ENCODE results near the gene DMKN. TPM values are rescaled to one million over a fixed set of nuclear protein-coding genes. Genes with fewer than 3 reads are reported as not detected.

The DMKN gene
- total RNA-seq, 8 experiments from 2014 or later = 0.14 to 49.2 (median 3.1) TPM; not detected in 1

DNA sequence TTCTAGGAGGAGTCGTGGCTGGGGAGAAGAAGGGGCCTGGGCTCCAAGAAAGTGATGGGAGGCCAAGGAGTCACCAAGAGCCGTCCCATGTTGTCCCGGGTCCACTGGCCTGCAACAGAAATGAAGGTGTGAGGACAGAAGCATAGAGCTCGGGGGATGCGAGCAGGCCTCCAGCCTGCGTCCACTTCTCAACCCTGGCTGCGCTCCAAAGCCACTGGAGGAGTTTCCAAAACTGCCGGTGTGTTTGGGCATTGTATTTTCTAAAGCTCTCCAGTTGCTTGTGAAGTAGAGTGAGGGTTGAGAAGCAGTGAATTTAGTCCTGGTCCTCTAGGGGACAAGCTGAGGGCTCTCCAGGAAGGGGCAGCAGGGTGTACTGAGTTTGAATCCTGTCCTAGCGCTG, 52.4 kb downstream of the DMKN start:
- 50 to 100% (median 88%) methylated on average over 1 to 8 of the region's 9 CpGs for WGBS, 10 experiments
- peaks cover 0 to 3% of the 10 kb centered on the region in 2 donors for H3K4me1 ChIP-seq (replicated peaks in 1 of 2)
- in situ Hi-C loops (cut with MboI; ENCODE audit: low pct_unique_long_range_greater_than_20kb in 2 of 9, low sequenced_read_pairs in 9 of 9, unreplicated experiment in 9 of 9) = loop anchor here in 1 of 9 experiments (25.0 kb wide), 1 partner anchor 99 kb away; the partner anchor contains the start of genes FFAR3 and GPR42
- no peak for ATAC-seq (replicated peaks in 6 of 8)
- no peak overlapping the region for H3K4me3 ChIP-seq
- no peak overlapping the region for H3K27ac ChIP-seq

DNA sequence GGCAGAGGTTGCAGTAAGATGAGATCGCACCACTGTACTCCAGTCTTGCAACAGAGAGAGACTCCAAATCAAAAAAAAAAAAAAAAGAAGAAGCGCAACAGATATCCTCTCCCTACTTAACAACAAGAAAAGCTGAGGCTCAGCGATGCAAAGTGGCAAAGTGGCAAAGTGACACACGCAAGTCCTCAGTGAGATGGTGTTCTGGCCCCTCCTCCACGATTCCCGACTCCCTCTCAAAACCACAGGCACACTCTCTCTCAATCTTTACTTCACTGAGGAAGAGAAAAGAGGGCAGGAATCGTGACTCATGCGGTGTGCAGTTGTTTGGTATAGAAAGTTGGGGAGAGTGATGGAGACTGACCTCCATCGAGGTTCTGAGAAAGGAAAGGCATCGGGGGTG, 52.8 kb downstream of the DMKN start:
- Histone ChIP-seq H3K27ac (no peak overlapping the region), H3K4me1 (replicated peaks in 1 of 2) (peaks cover 0 to 3% of the 10 kb centered on the region in 2 donors), H3K4me3 (no peak overlapping the region)
- 55 to 100% (median 91%) methylated on average over 1 to 8 of the region's 10 CpGs; no CpG with 5 or more reads in 2 of the 10 experiments for WGBS, 10 experiments
- in situ Hi-C loops (cut with MboI; ENCODE audit: low pct_unique_long_range_greater_than_20kb in 2 of 9, low sequenced_read_pairs in 9 of 9, unreplicated experiment in 9 of 9) = loop anchor here in 1 of 9 experiments (25.0 kb wide), 1 partner anchor 98 kb away; the partner anchor contains the start of genes FFAR3 and GPR42
- no peak for ATAC-seq (replicated peaks in 6 of 8)

DNA sequence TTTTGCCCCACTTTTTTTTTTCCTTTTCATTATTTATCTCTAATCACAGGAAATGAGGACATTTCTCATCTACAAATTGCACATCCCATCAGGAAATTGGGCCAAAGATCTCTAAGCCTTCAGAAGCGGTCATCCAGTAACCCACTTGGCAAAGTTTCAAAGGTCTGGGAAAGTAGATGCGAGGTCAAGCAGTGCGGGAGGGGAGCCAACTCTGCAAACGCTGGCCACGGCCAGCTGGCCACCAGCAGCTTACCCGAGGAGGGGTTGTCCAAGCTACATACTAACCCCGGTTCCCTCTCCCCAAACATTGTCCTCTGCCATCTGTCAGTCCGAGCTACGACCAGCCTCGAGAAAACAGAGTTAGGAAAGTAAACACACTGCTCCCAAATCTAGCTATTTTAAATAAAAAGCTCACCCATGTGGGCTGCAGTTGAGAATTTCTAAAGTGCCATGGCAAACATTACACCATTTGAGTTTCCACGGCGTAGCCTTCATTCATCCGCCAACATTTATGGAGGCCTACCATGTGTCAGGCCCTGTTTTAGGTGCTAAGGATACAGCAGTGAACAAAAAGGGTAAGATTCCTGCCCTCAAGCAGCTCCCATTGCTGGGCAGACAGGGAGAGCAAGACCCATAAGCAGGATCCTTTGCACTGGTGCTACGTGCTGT, 53.9 kb downstream of the DMKN start:
- ATAC-seq (replicated peaks in 6 of 8) = no peak
- H3K27ac ChIP-seq = no peak overlapping the region
- no peak overlapping the region for H3K4me3 ChIP-seq
- WGBS, 10 experiments = 37 to 92% (median 67%) methylated on average over 2 to 10 of the region's 14 CpGs; no CpG with 5 or more reads in 1 of the 10 experiments
- in situ Hi-C loops (cut with MboI; ENCODE audit: low pct_unique_long_range_greater_than_20kb in 2 of 9, low sequenced_read_pairs in 9 of 9, unreplicated experiment in 9 of 9) = loop anchor here in 1 of 9 experiments (25.0 kb wide), 1 partner anchor 97 kb away; the partner anchor contains the start of genes FFAR3 and GPR42
- H3K4me1 ChIP-seq (replicated peaks in 1 of 2) = peaks cover 0 to 3% of the 10 kb centered on the region in 2 donors

DNA sequence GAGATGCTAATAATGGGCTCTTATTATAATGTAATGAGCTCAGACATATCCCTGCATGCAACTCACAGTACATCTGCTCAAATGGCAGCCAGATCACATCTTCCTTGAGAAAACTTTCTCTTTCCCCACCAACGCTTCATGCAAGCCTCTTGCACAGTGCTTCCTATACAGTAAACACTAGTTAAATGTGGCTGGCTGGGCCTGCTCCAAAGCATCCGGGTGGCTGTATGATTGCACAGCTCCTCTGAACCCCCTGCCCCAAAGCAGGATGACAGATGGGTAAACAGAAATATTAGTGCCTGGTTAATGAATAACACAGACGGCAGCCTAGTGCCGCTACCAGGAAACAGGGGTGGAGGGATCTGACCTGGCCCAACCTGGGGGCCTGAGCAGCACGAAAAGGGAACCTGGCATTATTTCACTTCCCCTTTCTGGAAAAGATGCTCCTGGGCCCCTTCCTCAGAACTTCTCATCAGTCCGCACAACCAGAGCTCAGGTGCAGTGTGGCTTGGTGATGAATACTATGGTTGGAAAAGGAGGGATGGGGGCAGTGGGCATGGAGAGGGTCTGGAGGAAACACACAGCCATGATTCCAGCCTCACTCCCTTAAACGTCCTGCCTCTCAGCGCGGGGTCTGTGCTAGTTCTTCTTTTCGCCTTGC, 54.6 kb downstream of the DMKN start:
- Histone ChIP-seq H3K4me1 (replicated peaks in 1 of 2) (peaks cover 0 to 3% of the 10 kb centered on the region in 2 donors), H3K27ac (no peak overlapping the region), H3K4me3 (no peak overlapping the region)
- 0 to 73% (median 59%) methylated on average over 1 to 8 of the region's 10 CpGs; no CpG with 5 or more reads in 2 of the 10 experiments for WGBS, 10 experiments
- peak in 2 of 8 experiments; percentile 38 to 46 for ATAC-seq (replicated peaks in 6 of 8)
- in situ Hi-C loops (cut with MboI; ENCODE audit: low pct_unique_long_range_greater_than_20kb in 2 of 9, low sequenced_read_pairs in 9 of 9, unreplicated experiment in 9 of 9) = loop anchor here in 1 of 9 experiments (25.0 kb wide), 1 partner anchor 97 kb away; the partner anchor contains the start of genes FFAR3 and GPR42

DNA sequence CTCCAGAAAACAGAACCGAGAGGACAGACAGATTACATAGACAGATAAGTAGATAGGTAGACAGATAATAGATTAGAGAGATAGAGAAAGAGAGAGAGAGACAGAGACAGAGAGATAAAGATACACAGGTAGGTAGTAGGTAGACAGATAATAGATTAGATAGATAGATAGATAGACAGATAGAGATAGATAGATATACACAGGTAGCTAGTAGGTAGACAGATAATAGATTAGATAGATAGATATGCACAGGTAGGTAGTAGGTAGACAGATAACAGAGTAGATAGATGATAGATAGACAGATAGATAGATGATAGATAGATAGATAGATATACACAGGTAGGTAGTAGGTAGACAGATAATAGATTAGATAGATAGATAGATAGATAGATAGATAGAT, 55.3 kb downstream of the DMKN start:
- H3K4me1 ChIP-seq (replicated peaks in 1 of 2) = peaks cover 0 to 3% of the 10 kb centered on the region in 2 donors
- WGBS, 10 experiments = 0 to 100% (median 67%) methylated on average over 1 of the region's 1 CpG; no CpG with 5 or more reads in 1 of the 10 experiments
- no peak for ATAC-seq (replicated peaks in 6 of 8)
- no peak overlapping the region for H3K27ac ChIP-seq
- H3K4me3 ChIP-seq = no peak overlapping the region
- in situ Hi-C loops (cut with MboI; ENCODE audit: low pct_unique_long_range_greater_than_20kb in 2 of 9, low sequenced_read_pairs in 9 of 9, unreplicated experiment in 9 of 9) = loop anchor here in 1 of 9 experiments (25.0 kb wide), 1 partner anchor 96 kb away; the partner anchor contains the start of genes FFAR3 and GPR42

DNA sequence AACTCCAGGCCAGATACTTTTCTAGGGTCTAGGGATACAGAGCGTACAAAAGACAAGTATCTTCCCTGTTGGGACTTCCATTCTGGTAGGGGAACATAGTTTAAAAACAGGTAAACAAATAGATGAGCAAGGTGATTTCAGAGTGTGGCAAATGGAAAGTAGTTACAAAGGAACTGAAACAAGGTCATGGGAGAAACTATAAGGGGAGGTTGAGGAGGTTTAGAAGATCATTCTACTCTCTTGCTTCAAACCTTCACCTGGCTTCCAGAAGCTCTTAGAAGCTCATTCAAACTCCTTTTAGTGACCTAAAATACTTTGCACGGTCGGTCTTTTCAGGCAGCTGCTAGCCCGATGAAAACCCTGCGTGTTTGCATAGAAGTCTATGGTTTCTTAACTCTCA, 56.3 kb downstream of the DMKN start:
- H3K4me3 ChIP-seq = no peak overlapping the region
- H3K4me1 ChIP-seq (replicated peaks in 1 of 2) = peaks cover 0 to 3% of the 10 kb centered on the region in 2 donors
- 0 to 98% (median 72%) methylated on average over 1 to 5 of the region's 5 CpGs for WGBS, 10 experiments
- no peak for ATAC-seq (replicated peaks in 6 of 8)
- in situ Hi-C loops (cut with MboI; ENCODE audit: low pct_unique_long_range_greater_than_20kb in 2 of 9, low sequenced_read_pairs in 9 of 9, unreplicated experiment in 9 of 9) = loop anchor here in 1 of 9 experiments (25.0 kb wide), 1 partner anchor 95 kb away; the partner anchor contains the start of genes FFAR3 and GPR42
- no peak overlapping the region for H3K27ac ChIP-seq

DNA sequence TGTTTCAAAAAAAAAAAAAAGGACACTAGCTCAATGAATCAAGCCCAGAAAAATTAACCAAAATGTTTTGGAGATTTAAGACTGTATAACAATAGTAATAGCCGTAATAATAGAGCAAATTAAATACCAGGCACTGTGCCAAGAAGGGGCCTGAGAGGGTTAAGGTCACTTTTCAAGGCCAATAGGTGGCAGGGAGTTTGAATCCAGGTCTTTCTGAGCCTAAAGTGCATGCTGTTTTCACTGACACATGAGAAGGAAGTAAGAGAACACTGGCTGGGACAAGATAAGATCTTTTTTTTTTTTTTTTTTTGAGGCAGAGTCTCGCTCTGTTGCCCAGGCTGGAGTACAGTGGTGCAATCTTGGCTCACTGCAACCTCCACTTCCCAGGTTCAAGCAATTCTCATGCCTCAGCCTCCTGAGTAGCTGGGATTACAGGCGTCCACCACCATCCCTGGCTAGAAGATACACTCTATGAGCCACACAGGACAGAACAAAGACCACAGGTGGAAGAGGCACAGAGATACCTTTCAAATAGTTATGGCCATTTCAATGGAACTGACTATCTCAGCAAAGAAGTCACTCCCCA, 57.7 kb downstream of the DMKN start:
- peaks cover 0 to 3% of the 10 kb centered on the region in 2 donors for H3K4me1 ChIP-seq (replicated peaks in 1 of 2)
- no peak overlapping the region for H3K4me3 ChIP-seq
- H3K27ac ChIP-seq = no peak overlapping the region
- in situ Hi-C loops (cut with MboI; ENCODE audit: low pct_unique_long_range_greater_than_20kb in 2 of 9, low sequenced_read_pairs in 9 of 9, unreplicated experiment in 9 of 9) = loop anchor here in 1 of 9 experiments (25.0 kb wide), 1 partner anchor 93 kb away; the partner anchor contains the start of genes FFAR3 and GPR42
- no peak for ATAC-seq (replicated peaks in 6 of 8)
- 40 to 100% (median 68%) methylated on average over 1 to 3 of the region's 3 CpGs; no CpG with 5 or more reads in 3 of the 10 experiments for WGBS, 10 experiments

DNA sequence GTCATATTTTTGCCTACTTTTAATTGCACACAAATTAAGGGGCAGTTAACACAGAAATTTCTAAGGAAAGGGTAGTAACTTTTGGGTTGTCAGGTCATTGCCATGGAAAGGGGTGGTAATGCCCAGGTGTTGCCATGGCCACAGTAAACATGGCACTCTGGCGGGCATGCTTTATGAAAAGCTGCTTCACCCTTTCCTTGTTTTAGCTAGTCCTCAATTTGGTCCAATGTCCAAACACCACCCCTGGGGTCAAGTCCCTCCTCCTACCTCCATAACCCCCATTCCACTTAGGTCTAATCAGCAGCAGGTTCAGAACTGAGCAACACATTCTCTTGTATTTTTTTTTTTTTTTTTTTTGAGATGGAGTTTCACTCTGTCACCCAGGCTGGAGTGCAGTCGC, 58.8 kb downstream of the DMKN start:
- no peak overlapping the region for H3K4me3 ChIP-seq
- WGBS, 10 experiments = 55 to 100% (median 100%) methylated on average over 1 to 2 of the region's 2 CpGs; no CpG with 5 or more reads in 5 of the 10 experiments
- H3K4me1 ChIP-seq (replicated peaks in 1 of 2) = peaks cover 0 to 3% of the 10 kb centered on the region in 2 donors
- H3K27ac ChIP-seq = no peak overlapping the region
- in situ Hi-C loops (cut with MboI; ENCODE audit: low pct_unique_long_range_greater_than_20kb in 2 of 9, low sequenced_read_pairs in 9 of 9, unreplicated experiment in 9 of 9) = loop anchor here in 1 of 9 experiments (25.0 kb wide), 1 partner anchor 92 kb away; the partner anchor contains the start of genes FFAR3 and GPR42
- no peak for ATAC-seq (replicated peaks in 6 of 8)

DNA sequence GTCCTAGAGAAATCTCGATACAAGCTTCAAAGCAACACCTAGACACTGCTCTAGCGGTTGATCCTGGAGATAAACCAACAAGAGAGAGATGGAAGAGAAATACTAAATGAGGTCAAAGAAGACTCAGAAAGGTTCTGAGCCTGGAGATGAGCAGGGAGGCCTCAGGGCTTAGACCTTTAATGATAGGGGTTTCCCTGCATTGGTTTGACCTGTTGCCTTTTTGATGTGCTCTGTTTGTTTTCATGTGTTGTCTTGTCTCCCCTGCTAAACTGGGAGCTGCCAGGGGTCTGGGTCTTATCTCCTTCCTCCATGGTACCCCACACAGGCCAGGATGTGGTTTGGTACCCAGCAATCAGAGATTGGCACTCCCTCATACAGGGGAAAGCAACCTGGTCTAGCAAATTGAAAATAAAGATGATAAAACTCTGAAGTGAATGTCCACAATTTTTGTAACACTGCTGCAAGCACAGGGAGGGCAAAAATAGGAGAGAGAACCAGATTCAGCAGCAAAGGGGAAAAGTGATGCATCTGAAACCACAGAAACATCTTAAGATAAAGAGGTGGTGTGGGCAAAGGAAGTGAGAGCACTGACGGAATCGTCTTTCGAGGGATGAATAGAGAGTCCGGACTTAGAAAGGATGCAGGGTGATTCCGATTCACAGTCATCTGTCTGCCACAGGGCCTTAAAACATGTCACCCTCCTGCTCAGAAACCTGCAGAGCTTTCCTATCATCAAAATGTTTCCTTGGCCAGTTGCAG, 61.9 kb downstream of the DMKN start:
- Histone ChIP-seq H3K27ac (no peak overlapping the region), H3K4me3 (no peak overlapping the region), H3K4me1 (replicated peaks in 1 of 2) (peaks cover 0 to 3% of the 10 kb centered on the region in 2 donors)
- ATAC-seq (replicated peaks in 6 of 8) = no peak
- 14 to 100% (median 78%) methylated on average over 1 to 7 of the region's 7 CpGs for WGBS, 10 experiments
- in situ Hi-C loops (cut with MboI; ENCODE audit: low pct_unique_long_range_greater_than_20kb in 2 of 9, low sequenced_read_pairs in 9 of 9, unreplicated experiment in 9 of 9) = loop anchor here in 1 of 9 experiments (25.0 kb wide), 1 partner anchor 89 kb away; the partner anchor contains the start of genes FFAR3 and GPR42

DNA sequence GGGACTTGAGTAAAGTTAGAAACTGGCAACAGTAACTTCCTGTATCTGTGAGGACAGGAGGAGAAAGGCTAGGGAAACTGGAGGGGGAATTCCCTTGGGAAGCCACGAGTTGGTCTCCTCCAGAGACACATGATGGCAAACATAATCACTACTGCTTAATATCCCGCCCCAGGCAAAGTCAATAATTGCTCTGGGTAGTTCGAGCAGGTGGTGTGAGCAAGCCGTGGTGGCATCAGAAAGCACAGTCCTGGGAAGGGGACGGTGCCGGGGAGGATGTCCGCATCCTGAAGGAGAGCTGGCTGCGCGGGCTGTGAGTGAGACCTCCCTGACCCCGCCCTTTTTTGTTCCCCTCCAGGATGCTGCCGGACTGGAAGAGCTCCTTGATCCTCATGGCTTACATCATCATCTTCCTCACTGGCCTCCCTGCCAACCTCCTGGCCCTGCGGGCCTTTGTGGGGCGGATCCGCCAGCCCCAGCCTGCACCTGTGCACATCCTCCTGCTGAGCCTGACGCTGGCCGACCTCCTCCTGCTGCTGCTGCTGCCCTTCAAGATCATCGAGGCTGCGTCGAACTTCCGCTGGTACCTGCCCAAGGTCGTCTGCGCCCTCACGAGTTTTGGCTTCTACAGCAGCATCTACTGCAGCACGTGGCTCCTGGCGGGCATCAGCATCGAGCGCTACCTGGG, 63.9 kb downstream of the DMKN start:
- H3K4me1 ChIP-seq (replicated peaks in 1 of 2) = peaks cover 0 to 3% of the 10 kb centered on the region in 2 donors
- H3K4me3 ChIP-seq = no peak overlapping the region
- H3K27ac ChIP-seq = no peak overlapping the region
- in situ Hi-C loops (cut with MboI; ENCODE audit: low pct_unique_long_range_greater_than_20kb in 2 of 9, low sequenced_read_pairs in 9 of 9, unreplicated experiment in 9 of 9) = loop anchor here in 1 of 9 experiments (25.0 kb wide), 1 partner anchor 87 kb away; the partner anchor contains the start of genes FFAR3 and GPR42
- 45 to 83% (median 59%) methylated on average over 1 to 14 of the region's 27 CpGs; no CpG with 5 or more reads in 5 of the 10 experiments for WGBS, 10 experiments
- peak in 1 of 8 experiments; percentile 20 for ATAC-seq (replicated peaks in 6 of 8)

DNA sequence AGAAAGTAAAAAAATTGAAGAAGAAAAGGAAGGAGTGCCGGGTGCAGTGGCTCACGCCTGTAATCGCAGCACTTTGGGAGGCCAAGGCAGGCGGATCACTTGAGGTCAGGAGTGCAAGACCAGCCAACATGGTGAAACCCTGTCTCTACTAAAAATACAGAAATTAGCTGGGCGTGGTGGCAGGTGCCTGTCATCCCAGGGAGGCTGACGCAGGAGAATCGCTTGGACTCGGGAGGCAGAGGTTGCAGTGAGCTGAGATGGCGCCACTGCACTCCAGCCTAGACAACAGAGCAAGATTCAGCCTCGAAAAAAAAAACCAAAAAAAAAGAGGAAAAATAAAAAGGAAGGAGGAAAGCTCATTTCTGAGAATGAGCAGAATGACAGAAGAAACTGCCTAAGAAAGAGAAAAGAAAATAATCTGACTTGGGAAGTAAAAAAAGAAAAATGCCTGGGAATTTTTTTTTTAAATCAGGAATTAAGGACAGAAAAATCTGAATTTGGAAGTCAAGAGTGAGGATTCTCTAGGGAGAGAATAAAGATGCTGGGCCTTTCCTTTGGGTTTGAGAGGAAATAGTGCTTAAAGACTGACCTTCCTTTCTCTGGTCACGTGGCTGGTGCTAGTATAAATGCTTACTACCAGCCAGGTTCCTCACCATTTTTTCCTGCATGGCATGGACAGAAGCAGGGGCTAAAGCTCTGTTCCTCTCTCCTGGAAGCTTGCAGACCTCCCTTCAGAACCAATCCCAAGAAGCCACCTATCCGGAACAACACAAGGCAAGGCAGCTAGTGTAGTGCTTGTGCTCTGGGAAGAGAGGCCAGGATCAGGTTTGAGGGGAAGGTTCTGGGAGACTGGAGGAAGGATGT, 65.6 kb downstream of the DMKN start, which contains the start of gene FFAR2:
FFAR2 (plus strand) TSS at position 652 of the 864 bp plus-strand sequence. CDS start 1,458 bp downstream, outside the sequence.
- ATAC-seq (replicated peaks in 6 of 8) = no peak
- peaks cover 0 to 3% of the 10 kb centered on the region in 2 donors for H3K4me1 ChIP-seq (replicated peaks in 1 of 2)
- in situ Hi-C loops (cut with MboI; ENCODE audit: low pct_unique_long_range_greater_than_20kb in 2 of 9, low sequenced_read_pairs in 9 of 9, unreplicated experiment in 9 of 9) = no loop called here
- 38 to 100% (median 61%) methylated on average over 1 to 10 of the region's 12 CpGs for WGBS, 10 experiments
- no peak within 1 kb of the TSS for H3K4me3 ChIP-seq
- H3K27ac ChIP-seq = peak within 1 kb of the TSS in 1 of 2 donors; percentile 33

Measured in motor neuron (in vitro differentiated cells).